DMS153 (cell line): ENCODE measurements around the gene MC1R.
"Not testable (repeated sequence)": the region's sequence is repeated elsewhere in the genome, so short reads cannot be mapped to it uniquely, and the experiment has no call there.

Source experiments
- DNase-seq: peaks from one replicate; lab custom pipeline; 2025; lab: John Stamatoyannopoulos, UW

MC1R gene

GRCh38 chr16:89934611-89935553 lies 16.2 kb downstream of the MC1R start:
- no peak for DNase-seq

- DNase-seq = not testable (repeated sequence)
These were observed 17.0 kb downstream of the MC1R start for GRCh38 chr16:89935620-89936019.

- no peak for DNase-seq
These were observed 17.4 kb downstream of the MC1R start for GRCh38 chr16:89936034-89936433.

DNA sequence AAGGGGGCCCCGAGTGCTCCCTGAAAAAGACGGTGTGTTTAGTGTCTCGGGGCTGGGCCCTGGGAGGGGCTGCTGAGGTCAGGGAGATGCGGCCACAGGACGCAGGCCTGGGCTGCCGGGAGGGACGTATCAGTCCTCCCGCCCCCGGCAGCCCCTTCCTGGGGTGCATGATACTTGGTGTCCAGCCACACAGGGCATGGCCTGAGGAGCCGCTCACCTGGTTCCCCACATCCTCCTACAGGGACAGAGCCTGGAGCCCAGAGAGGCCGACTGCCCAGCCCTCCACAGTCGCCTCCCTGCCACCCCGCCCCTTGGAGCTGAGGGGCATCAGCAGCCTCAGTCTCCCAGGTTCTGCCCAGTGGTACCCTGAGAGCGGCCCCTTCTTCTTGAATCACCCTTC lies 17.8 kb downstream of the MC1R start:
- DNase-seq = no peak

- DNase-seq = no peak
These were observed 18.3 kb downstream of the MC1R start for GRCh38 chr16:89936981-89937380.

DNA sequence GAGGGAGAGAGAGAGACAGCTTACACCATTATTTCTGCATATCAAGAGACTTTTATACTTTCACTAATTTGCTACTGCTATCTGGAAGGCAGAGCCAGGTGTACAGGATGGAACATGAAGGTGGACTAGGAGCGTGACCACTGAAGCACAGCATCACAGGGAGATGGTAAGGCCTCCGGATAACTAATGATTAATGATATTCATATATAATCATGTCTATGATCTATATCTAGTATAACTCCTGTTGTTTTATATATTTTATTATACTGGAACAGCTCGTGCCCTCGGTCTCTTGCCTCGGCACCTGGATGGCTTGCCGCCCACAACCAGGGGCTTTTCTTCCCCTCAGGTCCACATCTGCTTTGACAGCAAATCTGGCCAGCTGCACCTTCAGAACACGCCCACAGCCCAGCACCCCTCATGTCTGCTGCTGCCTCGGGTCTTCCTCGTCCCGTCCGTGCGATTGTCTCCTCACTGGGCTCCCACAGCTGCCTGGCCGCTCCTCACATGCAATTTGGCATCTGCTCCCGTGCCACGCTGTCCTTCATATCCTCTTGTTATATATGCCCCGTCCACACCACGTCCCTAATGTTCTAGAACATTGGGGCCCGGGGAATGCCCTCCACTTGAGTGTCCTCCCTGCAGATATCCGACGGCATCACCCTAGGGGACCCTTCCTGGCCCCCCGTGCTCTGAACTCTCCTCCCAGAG lies 19.7 kb downstream of the MC1R start:
- DNase-seq = no peak

DNA sequence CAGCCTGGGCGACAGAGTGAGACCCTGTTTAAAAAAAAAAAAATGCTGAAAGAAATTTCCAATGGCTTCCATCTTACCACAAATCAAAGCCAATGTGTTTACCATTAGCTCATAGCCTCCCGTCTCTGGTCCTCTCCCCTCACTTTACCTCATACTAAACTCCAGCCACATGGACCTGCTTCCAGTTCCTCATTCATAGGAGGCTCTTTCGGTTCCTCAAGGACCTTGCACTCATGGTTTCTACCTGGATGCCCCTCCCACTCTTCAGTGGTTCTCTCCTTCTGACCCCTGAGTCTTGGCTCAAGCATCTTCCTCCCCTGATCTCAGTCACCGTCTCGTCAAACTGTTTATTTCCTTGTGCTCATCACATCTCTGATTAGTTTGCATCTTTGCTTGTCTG lies 26.1 kb downstream of the MC1R start:
- no peak for DNase-seq

DNA sequence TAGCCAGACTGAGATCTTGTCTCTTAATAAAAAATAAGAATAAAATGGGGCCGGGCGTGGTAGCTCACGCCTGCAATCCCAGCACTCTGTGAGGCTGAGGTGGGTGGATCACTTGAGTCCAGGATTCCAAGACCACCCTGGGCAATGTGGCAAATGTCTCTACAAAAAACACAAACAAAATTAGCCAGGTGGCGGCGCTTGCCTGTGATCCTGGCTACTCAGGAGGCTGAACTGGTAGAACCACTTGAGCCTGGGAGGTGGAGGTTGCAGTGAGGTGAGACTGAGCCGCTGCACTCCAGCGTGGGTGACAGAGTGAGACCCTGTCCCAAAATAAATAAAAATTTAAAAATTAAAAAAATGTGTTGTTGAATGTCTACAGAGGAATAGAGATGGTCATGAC lies 27.0 kb downstream of the MC1R start:
- DNase-seq = peak; percentile 48

DNA sequence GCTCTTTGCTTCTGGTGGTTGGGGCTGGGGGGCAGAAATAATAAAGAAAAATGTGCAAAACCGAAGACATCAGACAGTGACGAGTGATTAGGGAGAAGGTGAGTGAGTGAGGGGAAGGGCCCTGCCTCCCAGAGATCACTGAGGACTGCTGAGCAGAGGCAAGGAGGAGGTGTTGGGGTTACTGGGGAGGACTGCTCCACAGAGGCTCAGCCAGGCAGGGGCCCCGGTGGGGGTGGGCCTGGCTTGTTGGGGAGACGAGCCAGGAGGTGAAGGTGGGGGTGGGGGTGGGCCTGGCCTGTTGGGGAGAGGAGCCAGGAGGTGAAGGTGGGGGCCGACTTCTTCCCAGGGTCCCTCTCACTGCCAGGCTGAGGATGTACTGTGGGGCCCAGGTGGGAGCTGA lies 27.9 kb downstream of the MC1R start:
- DNase-seq = no peak

DNA sequence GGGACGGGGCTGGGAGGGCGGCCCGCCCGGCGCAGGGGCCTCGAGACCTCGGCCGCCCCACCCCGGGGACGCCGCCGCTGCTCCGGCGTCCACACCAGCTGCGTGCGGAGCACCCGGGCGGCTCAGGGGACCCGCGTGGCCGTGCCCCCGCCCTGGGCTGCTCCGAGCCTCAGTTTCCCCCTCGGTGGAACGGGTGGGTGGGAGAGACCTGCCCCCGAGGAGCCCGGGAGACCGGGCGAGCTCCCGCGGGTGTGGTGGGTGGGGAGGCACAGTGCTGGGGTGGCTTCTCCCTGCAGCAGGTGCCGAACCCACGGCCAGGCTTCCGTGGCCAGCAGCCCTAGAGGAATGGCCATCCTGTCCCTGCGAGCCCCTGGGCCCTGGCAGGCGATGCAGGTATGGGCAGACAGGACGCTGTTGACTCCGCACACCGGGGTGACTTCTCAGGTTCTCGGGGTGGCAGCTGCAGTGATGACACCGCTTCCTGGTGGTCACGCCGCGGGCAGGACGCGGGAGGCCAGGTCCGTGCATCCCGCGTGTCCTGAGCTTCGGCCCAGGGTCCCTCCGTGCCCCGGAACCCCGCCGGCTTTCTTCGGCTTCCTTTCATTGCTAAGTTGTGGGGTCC lies 30.6 kb downstream of the MC1R start:
- DNase-seq = no peak

DNA sequence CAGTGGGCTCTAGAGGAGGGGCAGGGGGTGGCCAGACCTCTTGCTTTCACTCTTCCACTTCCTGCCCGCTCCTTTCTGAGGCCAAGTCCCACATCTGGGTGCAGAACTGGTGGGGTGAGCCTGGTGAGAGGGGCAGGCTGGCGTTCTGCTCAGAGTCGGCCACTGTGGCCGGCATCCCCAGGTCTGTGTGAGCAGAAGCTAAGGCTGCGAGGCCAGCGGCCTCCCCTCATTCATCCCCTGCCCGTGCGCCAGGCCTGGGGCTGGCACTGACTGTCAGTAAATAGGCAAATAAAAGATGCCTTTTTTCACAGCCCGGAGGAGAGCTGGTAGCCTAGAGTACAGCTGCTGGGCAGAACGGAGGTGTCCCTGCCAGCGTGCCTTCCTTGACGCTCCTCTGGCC lies 31.1 kb downstream of the MC1R start:
- DNase-seq = no peak

GRCh38 chr16:89951509-89951908 lies 32.8 kb downstream of the MC1R start:
- DNase-seq = no peak

DNA sequence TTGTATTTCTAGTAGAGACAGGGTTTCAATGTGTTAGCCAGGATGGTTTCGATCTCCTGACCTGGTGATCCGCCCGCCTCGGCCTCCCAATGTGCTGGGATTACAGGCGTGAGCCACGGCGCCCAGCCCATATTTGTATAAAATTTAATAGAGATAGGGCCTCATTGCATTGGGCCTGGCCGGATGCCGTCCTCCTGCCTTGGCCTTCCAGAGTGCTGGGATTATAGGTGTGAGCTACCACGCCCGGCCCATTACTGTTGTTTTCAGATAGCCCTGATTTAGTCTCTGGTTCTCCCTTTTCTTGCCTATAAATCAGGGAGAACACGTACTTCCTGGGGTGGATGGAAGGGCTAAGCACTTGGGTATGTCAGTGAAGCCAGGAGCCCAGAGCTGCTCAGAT lies 33.4 kb downstream of the MC1R start:
- DNase-seq = no peak

DNA sequence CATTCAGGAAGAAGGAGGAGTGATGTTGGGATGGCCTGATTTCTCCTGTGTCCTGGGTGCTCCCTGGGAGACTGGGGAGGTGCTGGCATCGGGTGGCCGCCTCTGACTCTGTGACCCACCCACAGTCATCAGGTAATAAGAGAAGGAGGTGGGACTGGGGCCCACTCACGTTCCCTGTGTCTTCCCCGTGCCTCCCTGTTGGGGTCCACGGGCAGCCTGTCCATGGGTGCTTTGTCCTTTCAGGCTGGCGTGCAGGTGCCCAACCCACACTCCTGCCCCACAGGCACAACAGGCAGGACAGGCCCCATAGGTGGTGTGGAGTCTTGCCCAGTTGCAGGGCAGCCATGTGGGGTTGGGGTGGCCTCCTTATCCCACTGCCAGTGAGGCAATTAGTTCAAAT lies 33.9 kb downstream of the MC1R start:
- DNase-seq = no peak

- DNase-seq = no peak
These were observed 35.2 kb downstream of the MC1R start for GRCh38 chr16:89953671-89954406.

GRCh38 chr16:89954462-89954861 lies 35.8 kb downstream of the MC1R start:
- DNase-seq = no peak

DNA sequence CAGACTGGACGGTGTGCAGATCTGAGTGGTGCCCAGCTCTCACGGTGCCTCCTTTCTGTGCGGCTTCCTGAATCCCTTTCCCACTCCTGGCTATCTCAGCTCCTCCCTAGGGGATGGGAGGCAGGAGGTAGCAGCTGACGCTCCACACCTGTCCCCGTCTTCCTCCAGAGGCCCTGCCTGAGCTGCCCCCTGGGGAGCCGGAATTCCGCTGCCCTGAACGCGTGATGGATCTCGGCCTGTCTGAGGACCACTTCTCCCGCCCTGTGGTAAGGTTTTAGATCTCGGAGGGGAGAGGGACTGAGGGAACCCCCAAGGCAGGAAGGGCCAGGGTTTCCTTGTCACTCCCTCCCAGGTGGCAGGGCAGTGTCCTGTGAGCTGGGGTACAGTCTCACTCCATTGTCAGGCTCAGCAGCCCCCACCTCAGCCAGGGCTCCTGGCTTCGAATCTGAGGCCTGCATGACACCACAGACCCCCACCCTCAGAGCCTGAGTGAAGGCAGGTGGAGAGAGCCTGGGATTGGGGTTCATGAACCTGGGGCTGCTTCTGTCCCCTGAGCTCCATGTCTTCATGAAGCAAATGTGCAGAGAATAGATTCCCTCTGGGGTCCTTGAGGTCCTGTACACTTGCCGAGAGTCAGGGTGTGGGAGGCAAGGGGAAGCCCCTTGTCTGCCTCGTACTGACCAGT lies 36.5 kb downstream of the MC1R start:
- DNase-seq = no peak

- DNase-seq = no peak
These were observed 38.0 kb downstream of the MC1R start for GRCh38 chr16:89956505-89957215.

DNA sequence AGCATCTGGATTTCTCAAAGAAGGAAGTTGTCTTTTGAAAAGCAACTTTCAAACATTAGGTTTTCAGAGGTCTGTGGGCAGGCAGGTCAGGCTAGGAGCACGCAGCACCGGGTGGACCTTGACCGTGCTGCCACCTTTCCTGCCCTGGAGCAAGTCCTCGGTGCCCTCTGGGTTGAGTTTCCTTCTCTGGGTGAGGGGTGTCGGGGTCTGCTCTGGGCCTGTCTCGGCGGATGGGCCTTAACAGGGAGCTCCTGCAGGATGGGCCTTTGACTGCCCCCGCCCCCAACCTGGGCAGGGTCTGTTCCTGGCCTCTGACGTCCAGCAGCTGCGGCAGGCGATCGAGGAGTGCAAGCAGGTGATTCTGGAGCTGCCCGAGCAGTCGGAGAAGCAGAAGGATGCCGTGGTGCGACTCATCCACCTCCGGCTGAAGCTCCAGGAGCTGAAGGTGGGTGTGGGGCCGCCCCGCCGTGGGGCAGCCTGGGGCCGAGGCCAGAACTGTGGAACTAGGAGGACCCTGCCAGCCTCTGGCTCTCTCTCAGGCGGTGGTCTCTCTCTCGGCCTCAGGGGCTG lies 38.6 kb downstream of the MC1R start:
- no peak for DNase-seq

DNA sequence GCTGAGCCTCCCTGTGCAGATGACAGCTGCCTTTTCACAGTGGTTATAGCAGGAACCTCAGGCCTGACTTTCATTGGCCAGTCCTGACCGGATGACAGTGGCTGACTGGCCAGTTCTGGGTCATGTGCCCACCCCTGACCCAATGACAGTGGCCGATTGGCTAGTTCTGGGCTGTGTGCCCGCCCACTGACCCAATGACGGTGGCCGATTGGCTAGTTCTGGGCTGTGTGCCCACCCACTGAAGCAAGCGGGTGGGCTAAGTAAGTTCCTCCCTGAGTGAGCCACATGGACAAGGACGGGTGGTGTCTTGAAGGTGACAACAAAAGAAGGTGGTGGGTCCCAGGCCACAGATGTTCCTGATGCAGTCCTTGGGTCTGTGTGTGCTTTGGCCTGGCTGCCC lies 39.4 kb downstream of the MC1R start:
- no peak for DNase-seq

- no peak for DNase-seq
These were observed 39.9 kb downstream of the MC1R start for GRCh38 chr16:89958596-89958995.
